GM12873 (cell line): ENCODE measurements around the gene LAMA5.

Experiments used
- TF ChIP-seq, protein P1 (sequence below): IDR thresholded peaks from 2 replicates; pipeline ENCODE4 v1.5.1; 2012; ENCODE audit warnings: low read depth, mild to moderate bottlenecking, moderate library complexity, low read length, control low read depth; ENCODE audit not compliant: insufficient read depth; ENCODE audit errors: missing control alignments

The LAMA5 gene

DNA sequence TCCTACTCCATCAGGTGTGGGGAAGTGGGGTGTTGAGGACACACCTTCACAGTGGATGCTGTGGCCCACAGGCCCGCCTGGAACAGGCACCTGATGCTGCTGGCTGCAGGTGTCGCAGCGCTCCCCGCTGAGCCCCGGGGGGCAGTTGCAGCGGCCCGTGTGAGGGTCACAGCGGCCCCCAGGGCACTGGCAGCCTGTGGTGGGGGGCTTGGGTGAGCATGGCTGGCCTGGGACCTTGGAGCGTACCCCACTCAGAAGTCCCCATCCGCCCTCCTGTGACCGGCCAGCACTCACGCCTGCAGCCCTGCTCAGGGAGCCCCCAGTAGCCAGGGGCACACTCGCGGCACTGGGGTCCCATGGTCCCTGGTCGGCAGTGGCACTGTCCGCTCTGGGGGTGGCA is 45.1 kb downstream of the LAMA5 start:
- TF ChIP-seq, protein P1, sequence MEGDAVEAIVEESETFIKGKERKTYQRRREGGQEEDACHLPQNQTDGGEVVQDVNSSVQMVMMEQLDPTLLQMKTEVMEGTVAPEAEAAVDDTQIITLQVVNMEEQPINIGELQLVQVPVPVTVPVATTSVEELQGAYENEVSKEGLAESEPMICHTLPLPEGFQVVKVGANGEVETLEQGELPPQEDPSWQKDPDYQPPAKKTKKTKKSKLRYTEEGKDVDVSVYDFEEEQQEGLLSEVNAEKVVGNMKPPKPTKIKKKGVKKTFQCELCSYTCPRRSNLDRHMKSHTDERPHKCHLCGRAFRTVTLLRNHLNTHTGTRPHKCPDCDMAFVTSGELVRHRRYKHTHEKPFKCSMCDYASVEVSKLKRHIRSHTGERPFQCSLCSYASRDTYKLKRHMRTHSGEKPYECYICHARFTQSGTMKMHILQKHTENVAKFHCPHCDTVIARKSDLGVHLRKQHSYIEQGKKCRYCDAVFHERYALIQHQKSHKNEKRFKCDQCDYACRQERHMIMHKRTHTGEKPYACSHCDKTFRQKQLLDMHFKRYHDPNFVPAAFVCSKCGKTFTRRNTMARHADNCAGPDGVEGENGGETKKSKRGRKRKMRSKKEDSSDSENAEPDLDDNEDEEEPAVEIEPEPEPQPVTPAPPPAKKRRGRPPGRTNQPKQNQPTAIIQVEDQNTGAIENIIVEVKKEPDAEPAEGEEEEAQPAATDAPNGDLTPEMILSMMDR = no peak

DNA sequence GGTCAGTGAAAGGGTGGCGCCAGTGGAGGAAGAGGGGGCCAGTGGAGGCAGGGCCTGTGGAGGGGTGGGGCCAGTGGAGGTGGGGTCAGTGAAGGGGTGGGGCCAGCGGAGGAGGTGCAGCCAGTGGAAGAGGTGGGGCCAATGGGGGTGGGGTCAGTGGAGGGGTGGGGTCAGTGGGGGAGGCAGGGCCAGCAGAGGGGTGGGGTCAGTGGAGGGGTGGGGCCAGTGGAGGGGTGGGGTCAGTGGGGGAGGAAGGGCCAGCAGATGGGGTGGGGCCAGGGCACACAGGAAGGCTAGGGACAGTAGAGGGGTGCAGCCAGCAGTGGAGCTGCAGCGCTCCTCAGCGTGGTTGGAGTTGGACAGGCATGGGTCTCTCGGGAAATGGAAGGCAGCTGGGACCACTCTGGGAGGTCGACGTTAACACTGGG is 45.6 kb downstream of the LAMA5 start:
- TF ChIP-seq, protein P1 = no peak

DNA sequence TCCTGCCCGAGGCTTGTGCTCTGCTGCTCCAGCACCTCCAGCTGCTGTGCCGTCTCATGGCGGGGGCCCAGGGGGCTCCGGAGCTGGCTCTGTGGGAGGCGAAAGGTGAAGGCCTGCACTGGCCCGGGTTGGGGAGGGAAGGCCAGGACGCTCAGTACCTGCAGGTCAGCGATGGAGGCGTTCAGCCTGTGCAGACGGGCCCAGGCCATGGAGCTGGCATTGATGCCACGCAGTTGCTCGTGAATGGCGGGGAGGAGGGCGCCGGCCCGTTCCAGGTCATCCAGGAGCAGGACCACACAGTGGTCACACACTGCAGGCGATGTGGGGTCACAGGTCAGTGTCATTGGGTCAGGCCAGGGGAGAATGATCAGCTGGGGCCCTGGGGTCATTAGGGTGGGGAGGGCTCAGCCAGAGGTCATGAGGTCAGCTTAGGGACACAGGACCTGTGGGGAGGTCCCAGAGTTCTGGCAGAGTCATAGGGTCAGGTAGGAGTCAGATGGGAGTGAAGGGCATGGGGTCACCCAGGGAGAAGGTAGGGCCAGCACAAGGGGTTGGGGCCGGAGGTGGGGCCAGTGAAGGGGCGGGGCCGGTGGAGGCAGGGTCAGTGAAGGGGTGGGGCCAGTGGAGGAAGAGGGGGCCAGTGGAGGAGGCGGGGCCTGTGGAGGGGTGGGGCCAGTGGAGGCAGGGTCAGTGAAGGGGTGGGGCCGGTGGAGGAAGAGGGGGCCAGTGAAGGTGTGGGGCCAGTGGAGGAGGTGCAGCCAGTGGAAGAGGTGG is 46.3 kb downstream of the LAMA5 start:
- TF ChIP-seq, protein P1 = no peak

DNA sequence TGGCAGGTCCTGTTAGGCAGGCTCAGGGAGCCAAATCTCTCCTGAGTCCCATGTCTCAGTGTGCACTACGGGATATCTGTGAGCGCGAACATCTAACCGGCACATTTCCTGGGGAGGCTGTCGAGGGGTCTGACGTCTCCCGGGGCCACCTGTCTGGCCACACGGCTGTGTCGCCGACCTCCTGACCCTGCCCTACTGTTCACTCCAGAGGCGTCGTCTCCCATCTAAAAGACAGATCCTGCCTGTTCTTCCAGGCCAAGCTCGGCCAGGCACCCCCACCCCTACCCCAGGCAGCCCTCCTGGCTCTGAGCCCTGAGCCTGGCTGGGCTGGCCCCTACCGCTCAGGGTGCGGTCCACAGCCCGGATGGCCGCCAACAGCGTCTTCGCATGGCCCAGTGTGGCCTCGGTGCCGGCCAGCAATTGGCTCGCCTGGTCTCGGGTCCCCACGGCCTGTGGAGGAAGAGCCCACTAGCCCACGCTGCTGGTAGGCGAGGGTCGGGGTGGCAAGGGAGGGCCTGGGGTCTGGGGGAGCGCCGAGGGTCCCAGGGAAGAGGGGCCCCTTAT is 47.7 kb downstream of the LAMA5 start:
- TF ChIP-seq, protein P1 = no peak

DNA sequence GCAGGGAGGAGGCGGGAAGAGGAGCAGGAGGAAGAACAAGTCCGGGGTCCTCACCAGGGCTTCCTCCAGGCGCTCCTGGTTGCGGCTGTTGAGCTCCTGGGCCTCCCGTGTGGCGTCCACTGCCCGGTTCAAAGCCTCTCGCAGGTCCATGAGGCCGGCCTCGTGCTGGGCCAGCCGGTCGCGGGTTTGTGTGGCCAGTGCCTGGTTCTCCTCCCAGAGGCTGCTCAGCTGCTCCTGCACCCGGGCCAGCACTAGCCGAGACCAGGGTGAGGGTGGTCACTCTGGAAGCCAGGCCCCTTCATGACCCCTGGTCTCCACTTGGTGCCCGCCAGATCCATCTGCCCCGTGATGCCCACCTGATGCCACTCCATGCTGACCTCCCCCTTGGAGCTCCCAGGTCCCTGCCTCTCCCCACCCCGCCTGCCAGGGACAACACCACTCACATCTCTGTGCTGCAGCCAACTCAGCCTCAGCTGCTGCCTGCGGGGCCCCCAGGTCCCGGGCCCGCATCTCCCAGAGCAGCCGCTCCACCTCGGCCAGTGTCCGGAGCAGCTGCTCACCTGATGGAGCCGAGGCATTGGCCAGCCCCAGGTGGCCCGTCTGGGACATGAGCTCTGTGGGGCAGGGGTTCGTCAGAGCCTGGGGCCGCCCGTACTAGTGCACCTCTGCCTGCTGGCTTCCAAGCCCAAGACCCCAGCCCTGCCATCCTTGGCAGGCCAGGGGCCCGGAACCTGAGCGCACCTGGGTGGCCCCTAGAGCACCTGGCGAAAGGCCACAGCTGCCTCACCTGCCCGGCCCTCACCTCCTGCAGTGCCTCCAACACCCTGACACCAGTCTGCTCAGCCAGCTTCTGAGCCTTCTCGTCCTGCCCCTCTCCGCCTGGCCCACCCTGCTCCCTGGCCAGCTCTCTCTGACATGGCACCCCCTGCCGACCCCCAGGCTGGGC is 48.4 kb downstream of the LAMA5 start:
- TF ChIP-seq, protein P1 = no peak

DNA sequence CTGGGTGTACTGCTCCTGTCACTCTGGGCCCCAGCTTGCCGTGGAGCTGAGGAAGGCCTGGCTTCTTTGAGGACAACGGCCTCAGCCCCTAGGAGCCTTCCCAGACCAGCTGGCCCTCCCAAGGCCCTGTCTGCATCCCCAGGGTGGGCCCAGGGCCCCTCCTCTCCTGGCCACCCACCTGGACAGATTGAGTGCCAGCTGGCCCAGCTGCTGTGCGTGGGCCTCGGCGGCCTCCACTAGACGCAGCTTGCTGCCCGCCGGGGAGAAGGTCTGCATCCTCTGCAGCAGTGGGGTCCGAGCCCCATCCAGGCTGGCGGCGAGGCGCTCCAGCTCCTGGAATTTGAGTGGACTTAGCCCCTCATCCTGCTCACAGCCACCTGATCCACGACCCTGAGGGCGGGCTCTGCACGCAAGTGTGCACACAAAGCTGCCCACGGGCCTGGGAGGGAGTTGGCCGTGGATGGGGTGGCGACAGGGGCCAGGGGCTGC is 49.9 kb downstream of the LAMA5 start:
- TF ChIP-seq, protein P1 = no peak
